GM21515 (cell line): ENCODE data around the gene GDF10.
A peak's percentile ranks its signal among the peaks of the same experiment; 100 is the strongest.

ENCODE experiments used
- ATAC-seq: cut with Tn5 transposase; IDR thresholded peaks from one replicate; pipeline ENCODE4 v1.9.1; 2021; ENCODE audit not compliant: unreplicated experiment

The GDF10 gene

GRCh38 chr10:47299611-47300428 is at the start of gene GDF10:
GDF10 (plus strand) TSS chr10:47300197; CDS start chr10:47300652, 455 bp downstream.
- no peak for ATAC-seq

GRCh38 chr10:47252093-47252780 is 47.8 kb upstream of the GDF10 start:
- ATAC-seq = no peak

- ATAC-seq = no peak
Measured at GRCh38 chr10:47253030-47253637, 46.9 kb upstream of the GDF10 start.

- ATAC-seq = no peak
Measured at GRCh38 chr10:47253651-47254375, 46.2 kb upstream of the GDF10 start.

- ATAC-seq = no peak
Measured at GRCh38 chr10:47254611-47255010, 45.4 kb upstream of the GDF10 start.

- no peak for ATAC-seq
Measured at GRCh38 chr10:47255033-47255813, 44.8 kb upstream of the GDF10 start.

GRCh38 chr10:47255866-47256265 is 44.1 kb upstream of the GDF10 start:
- no peak for ATAC-seq

GRCh38 chr10:47256751-47257336 is 43.2 kb upstream of the GDF10 start:
- ATAC-seq = no peak

GRCh38 chr10:47257396-47258120 is 42.4 kb upstream of the GDF10 start:
- ATAC-seq = no peak

- no peak for ATAC-seq
Measured at GRCh38 chr10:47258921-47259320, 41.1 kb upstream of the GDF10 start.

- ATAC-seq = no peak
Measured at GRCh38 chr10:47259466-47259865, 40.5 kb upstream of the GDF10 start.

GRCh38 chr10:47260505-47261111 is 39.4 kb upstream of the GDF10 start:
- ATAC-seq = no peak

- ATAC-seq = peak; percentile 97
Measured at GRCh38 chr10:47261121-47261520, 38.9 kb upstream of the GDF10 start.

GRCh38 chr10:47261556-47261955 is 38.4 kb upstream of the GDF10 start:
- ATAC-seq = no peak

- no peak for ATAC-seq
Measured at GRCh38 chr10:47262606-47263533, 37.1 kb upstream of the GDF10 start.

GRCh38 chr10:47264797-47265281 is 35.2 kb upstream of the GDF10 start:
- ATAC-seq = no peak

GRCh38 chr10:47266602-47267001 is 33.4 kb upstream of the GDF10 start:
- ATAC-seq = no peak

GRCh38 chr10:47268696-47269095 is 31.3 kb upstream of the GDF10 start:
- ATAC-seq = no peak
